Tibial nerve (tissue), 4 donors: ENCODE results near the gene EP400. TPM values are rescaled to one million over a fixed set of nuclear protein-coding genes. Genes with fewer than 3 reads are reported as not detected.
A peak's percentile ranks its signal among the peaks of the same experiment; 100 is the strongest.

Experiments used
- DNase-seq, 2 donors: peaks; one replicate each; pipeline ENCODE4 v3.0.0-alpha.2; 2019; ENCODE audit warnings: low spot score in 2 of 2
- H3K27ac ChIP-seq, 4 donors: fragments of 200-600 bp; sonication (generic) in 3 of 4; one replicate each; pipeline ENCODE4 v1.5.1; 2017 to 2019; ENCODE audit warnings: mild to moderate bottlenecking in 1 of 4
- H3K27me3 ChIP-seq, 2 donors: fragments of 200-600 bp; sonication (generic) in 1 of 2; one replicate each; pipeline versions ENCODE4 v1.5.1 to v1.6.0; 2017 to 2019
- H3K36me3 ChIP-seq, 3 donors: fragments of 200-600 bp; sonication (generic); one replicate each; pipeline ENCODE4 v1.5.1; 2018 to 2019
- H3K4me1 ChIP-seq, 4 donors: fragments of 200-600 bp; sonication (generic) in 3 of 4; one replicate each; pipeline ENCODE4 v1.5.1; 2017 to 2019
- H3K4me3 ChIP-seq, 4 donors: fragments of 200-600 bp; sonication (generic) in 3 of 4; one replicate each; pipeline ENCODE4 v1.5.1; 2017 to 2019; ENCODE audit warnings: mild to moderate bottlenecking in 1 of 4, moderate library complexity in 1 of 4
- H3K9me3 ChIP-seq, 4 donors: fragments of 200-600 bp; sonication (generic) in 3 of 4; one replicate each; pipeline ENCODE4 v1.5.1; 2017 to 2019
- CTCF ChIP-seq, 5 experiments: fragments of 200-600 bp in 3 of 5; fragments of 450-650 bp in 2 of 5; sonication (generic) in 3 of 5; IDR thresholded peaks; one replicate each; pipeline ENCODE4 v1.5.1; 2016 to 2019; ENCODE audit warnings: antibody characterized with exemption in 5 of 5, mild to moderate bottlenecking in 3 of 5, moderate library complexity in 2 of 5
- EP300 ChIP-seq, 2 donors: sonication (generic); formaldehyde crosslinking; IDR thresholded peaks; one replicate each; pipeline ENCODE4 v1.6.1; 2017; ENCODE audit warnings: antibody characterized with exemption in 2 of 2, mild to moderate bottlenecking in 1 of 2
- POLR2A ChIP-seq, 2 donors: fragments of 450-650 bp; IDR thresholded peaks; one replicate each; pipeline ENCODE4 v1.6.1; 2017; ENCODE audit warnings: antibody characterized with exemption in 2 of 2, mild to moderate bottlenecking in 2 of 2, moderate library complexity in 2 of 2
- WGBS, 2 donors: methylation state at CpG; one replicate each; pipeline ENCODE4 v1.1.5; 2018; 5-methylcytosine and 5-hydroxymethylcytosine counted together
- total RNA-seq, 4 donors: library from RNA; depleted of rRNA; stranded (reverse); fragments of >200 nt; gene quantifications; one replicate each; pipeline ENCODE4 v1.1.0, GENCODE V29; 2016

EP400 gene
- 10 to 100 TPM; 27.8 to 41.4 (median 32.2) TPM for total RNA-seq

- Histone ChIP-seq H3K36me3 (peaks cover 0 to 9% (median 0%) of the 10 kb centered on the region in 3 donors), H3K4me3 (peak within 1 kb of the TSS; percentile 60 to 99 (median 91)), H3K9me3 (no peaks in the 10 kb centered on the region), H3K27me3 (no peaks in the 10 kb centered on the region), H3K27ac (peak within 1 kb of the TSS; percentile 64 to 91 (median 86)), H3K4me1 (peaks cover 0 to 48% (median 23%) of the 10 kb centered on the region in 4 donors)
- TF ChIP-seq CTCF (IDR thresholded peaks at IDR 0.05) (peak; percentile 46 to 90 (median 86)), POLR2A (IDR thresholded peaks at IDR 0.05) (peak in 1 of 2 donors; percentile 41), EP300 (IDR thresholded peaks at IDR 0.05) (peak in 1 of 2 donors; percentile 59)
- DNase-seq, result peak; percentile 96
- WGBS, 2 donors, result 2 to 18% methylated on average over 6 to 68 of the region's 97 CpGs
Observed at GRCh38 chr12:131949431-131950181, at the start of gene EP400. Gene EP400, plus strand, starts transcription at chr12:131949942. Its CDS starts 10,678 bp downstream, at chr12:131960620.

GRCh38 chr12:131900397-131900796 lies 49.3 kb upstream of the EP400 start:
- DNase-seq, result no peak
- peaks cover 0 to 76% (median 22%) of the 10 kb centered on the region in 4 donors for H3K4me1 ChIP-seq

GRCh38 chr12:131901431-131902331 lies 48.1 kb upstream of the EP400 start:
- Histone ChIP-seq H3K27me3 (no peaks in the 10 kb centered on the region), H3K9me3 (no peaks in the 10 kb centered on the region), H3K36me3 (peaks cover 0 to 38% (median 0%) of the 10 kb centered on the region in 3 donors), H3K27ac (no peak overlapping the region), H3K4me3 (no peak overlapping the region), H3K4me1 (peaks cover 0 to 65% (median 17%) of the 10 kb centered on the region in 4 donors)
- TF ChIP-seq POLR2A (IDR thresholded peaks at IDR 0.05), result no peak
- no peak for TF ChIP-seq CTCF (IDR thresholded peaks at IDR 0.05)
- TF ChIP-seq EP300 (IDR thresholded peaks at IDR 0.05), result no peak
- WGBS, 2 donors, result 72 to 73% methylated on average over 26 to 30 of the region's 30 CpGs
- no peak for DNase-seq

More at GRCh38 chr12:131900397-131900796, 49.3 kb upstream of the EP400 start:
- Histone ChIP-seq H3K9me3 (no peaks in the 10 kb centered on the region), H3K4me3 (no peak overlapping the region), H3K27ac (no peak overlapping the region), H3K27me3 (no peaks in the 10 kb centered on the region), H3K36me3 (peaks cover 0 to 34% (median 0%) of the 10 kb centered on the region in 3 donors)
- no peak for TF ChIP-seq POLR2A (IDR thresholded peaks at IDR 0.05)
- TF ChIP-seq EP300 (IDR thresholded peaks at IDR 0.05), result no peak
- no peak for TF ChIP-seq CTCF (IDR thresholded peaks at IDR 0.05)
- WGBS, 2 donors, result 92 to 95% methylated on average over 5 to 6 of the region's 6 CpGs

GRCh38 chr12:131902332-131903241 lies 47.2 kb upstream of the EP400 start:
- TF ChIP-seq CTCF (IDR thresholded peaks at IDR 0.05) (no peak), EP300 (IDR thresholded peaks at IDR 0.05) (no peak), POLR2A (IDR thresholded peaks at IDR 0.05) (no peak)
- 73 to 76% methylated on average over 20 to 23 of the region's 25 CpGs for WGBS, 2 donors

More at GRCh38 chr12:131902332-131903241, 47.2 kb upstream of the EP400 start:
- DNase-seq, result no peak
- H3K4me1 ChIP-seq, result peaks cover 0 to 56% (median 11%) of the 10 kb centered on the region in 4 donors
- H3K9me3 ChIP-seq, result no peaks in the 10 kb centered on the region
- peaks cover 0 to 40% (median 0%) of the 10 kb centered on the region in 3 donors for H3K36me3 ChIP-seq
- no peak overlapping the region for H3K4me3 ChIP-seq
- no peak overlapping the region for H3K27ac ChIP-seq
- H3K27me3 ChIP-seq, result no peaks in the 10 kb centered on the region
